GM19452 (cell line): ENCODE results near the gene FHL2.

ENCODE experiments used
- ATAC-seq: cut with Tn5 transposase; IDR thresholded peaks from one replicate; pipeline ENCODE4 v1.9.1; 2021; ENCODE audit not compliant: unreplicated experiment

FHL2 gene

DNA sequence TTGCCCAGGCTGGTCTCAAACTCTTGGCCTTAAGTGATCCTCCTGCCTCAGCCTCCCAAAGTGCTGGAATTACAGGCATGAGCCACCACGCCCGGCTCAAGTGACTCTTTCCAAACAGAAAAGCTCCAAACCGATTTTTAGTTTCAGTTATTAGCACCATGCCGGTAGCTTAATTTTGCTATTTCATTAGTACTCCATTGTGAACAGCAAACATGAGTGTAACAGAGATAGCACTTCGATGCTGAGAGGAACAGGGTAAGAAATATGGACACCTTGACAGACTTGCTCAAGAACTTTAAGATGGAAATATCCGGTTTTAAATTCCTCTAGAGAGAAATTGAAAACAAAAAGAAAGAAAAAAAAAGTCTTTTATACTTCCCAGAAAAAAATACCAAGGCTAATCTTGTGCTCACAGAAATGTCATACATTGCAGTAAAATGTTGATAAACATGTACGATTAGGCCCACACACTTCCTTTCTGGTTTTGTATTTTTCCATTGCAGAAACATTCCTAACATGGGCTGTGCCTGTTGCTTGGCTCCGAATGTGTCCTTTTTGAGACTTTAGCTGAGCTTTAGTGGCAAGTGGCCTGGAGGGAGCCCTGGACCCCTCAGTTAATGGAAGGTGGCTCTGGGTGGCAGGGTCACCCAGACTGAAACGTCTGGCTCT is 18.3 kb downstream of the FHL2 start:
- no peak for ATAC-seq

- ATAC-seq: no peak
Observed at GRCh38 chr2:105379741-105380186, 19.1 kb downstream of the FHL2 start.

DNA sequence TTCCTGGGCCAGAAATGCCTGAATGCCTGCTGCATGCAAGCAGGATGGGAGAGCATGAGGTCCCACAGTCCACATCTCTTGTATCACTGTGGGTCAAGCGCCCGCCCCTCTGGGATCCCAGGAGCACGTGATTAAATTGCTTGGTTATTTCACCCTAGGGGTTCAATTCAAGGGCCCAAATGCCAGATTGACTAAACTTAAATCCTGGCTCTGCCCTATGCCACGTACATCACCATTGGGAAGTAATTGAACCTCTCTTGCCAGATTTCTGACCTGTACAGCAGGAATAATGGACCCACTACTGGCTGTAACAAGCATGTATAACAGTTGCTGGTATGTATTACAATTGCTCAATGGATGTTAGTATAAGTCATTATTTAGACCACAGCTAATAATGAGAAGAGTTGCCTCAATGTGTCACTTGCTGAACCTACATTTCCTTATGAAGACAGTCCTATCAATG is 19.9 kb downstream of the FHL2 start:
- ATAC-seq: no peak

DNA sequence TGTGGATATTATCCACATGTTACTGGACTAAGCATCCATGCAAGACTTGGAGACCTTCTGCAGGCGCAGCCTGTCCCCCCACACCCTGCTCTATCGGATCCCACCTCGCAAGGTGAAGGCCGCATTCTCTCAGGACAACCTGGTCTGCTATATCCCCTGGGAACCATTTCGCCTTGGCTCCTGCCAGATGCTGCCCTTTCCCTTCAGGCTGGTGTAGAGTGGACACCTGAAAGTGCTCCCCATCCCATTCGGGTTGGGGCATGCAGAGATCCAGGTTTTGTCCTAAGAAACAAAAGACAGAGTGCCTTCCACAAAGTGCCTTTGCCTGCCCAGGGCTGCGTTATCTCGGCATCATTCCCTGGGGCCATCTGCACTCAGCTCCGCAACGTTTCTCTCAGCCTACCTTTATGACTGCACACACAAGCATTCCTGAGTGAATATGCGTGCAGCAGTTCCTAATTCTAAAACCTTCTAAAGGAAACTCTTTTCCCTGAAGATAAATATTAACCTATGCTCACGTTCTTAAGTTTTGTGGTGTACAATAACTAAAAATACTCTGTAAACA is 20.5 kb downstream of the FHL2 start:
- ATAC-seq: no peak

GRCh38 chr2:105377871-105378270 is 21.0 kb downstream of the FHL2 start:
- ATAC-seq: no peak

GRCh38 chr2:105376789-105377240 is 22.0 kb downstream of the FHL2 start:
- no peak for ATAC-seq

- no peak for ATAC-seq
Observed at GRCh38 chr2:105376010-105376409, 22.8 kb downstream of the FHL2 start.

DNA sequence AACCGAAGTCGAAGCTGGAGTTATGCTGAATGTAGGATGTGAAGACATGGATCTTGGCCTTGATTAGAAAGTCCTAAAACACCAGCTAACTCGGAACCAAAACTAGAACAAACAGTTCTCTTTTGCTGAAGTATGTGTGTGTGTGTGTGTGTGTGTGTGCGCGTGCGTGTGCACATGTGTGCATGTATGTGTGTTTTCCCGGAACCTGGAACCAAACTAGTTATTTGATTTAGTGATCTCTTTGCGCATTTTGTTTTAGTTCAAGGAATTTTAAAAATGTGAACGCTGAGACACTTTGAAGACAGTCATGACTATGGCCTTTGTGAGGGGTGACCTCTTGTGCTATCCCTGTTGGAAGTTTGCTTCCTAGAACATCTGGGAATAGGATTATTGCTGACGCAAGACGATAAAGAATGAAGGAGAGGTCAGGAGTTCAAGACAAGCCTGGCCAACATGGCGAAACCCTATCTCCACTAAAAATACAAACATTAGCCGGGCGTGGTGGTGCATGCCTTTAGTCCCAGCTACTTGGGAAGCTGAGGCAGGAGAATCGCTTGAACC is 23.8 kb downstream of the FHL2 start:
- no peak for ATAC-seq

DNA sequence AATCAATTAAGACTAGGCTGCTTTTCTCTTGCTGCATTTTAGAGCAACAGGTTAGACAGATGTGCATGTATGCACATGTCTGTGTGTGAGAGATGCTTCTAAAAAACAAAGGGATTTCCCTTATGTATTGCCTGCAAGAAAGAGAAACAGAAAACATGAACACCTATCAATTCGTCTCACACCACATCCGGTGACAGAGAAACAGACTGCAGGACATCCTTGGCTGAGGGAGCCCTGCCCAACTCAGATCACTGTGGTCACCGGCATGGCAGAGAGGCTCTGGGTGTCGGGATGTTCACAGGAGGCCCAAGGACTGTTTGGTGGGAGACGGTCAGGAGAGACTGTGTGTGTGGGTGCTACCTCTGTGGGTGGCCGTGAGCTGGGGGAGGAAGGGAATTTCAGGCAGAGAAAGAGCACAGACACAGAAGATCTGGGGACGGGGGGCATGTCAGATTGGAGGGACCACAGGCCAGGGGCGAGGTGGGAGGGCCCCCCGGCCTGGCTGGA is 24.9 kb downstream of the FHL2 start:
- peak; percentile 84 for ATAC-seq

GRCh38 chr2:105373344-105373781 is 25.5 kb downstream of the FHL2 start:
- peak; percentile 21 for ATAC-seq

DNA sequence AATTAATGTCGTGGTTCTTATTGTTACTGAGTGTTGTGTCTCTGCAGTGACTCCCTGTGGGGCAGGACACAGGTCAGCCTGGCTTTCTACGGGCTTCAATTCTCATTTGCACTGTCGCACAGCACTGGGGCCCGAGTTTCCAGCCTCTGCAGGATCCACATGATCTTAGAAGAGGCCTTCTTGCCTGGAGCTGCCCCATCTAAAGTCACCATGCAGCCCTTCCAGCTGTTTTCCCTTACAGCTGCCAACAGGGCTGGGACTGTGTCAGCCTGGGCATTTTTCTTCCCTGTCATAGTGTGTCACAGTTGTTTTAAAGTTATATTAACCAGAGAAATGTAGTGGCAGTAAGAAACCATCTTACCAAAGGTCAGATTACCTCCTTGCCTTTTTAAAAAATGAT is 27.0 kb downstream of the FHL2 start:
- no peak for ATAC-seq

- no peak for ATAC-seq
Observed at GRCh38 chr2:105371156-105371555, 27.7 kb downstream of the FHL2 start.

- ATAC-seq: peak; percentile 89
Observed at GRCh38 chr2:105369777-105370690, 28.8 kb downstream of the FHL2 start.

DNA sequence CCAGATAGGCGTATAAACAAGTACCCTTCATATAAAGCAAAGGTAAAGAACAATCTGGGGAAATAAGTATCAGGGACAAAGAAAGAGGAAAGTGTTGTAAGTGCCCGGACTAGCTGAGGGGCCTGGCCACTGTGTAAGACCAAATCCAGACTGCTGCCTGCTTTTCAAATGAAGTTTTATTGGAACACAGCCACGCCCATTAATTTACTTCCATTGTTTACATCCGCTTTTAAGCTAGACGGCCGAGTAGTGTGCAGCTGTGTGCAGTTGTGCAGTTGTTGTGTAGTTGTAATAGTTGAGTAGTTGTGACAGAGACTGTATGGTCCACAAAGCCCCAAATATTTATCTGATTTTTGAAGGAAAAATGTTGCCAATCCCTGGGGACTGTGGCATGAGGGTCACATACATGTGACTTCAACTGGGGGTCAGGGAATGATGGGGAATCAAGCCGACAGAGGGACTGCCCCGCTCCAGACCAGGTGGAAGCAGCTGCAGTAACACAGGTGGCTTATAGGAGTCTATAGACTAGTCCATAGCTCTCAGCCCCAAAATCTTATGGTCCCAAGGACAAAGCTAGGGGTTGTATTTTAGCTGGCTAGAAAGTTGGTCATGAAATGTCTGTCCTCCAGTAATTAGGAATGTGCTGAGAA is 30.0 kb downstream of the FHL2 start:
- ATAC-seq: no peak

DNA sequence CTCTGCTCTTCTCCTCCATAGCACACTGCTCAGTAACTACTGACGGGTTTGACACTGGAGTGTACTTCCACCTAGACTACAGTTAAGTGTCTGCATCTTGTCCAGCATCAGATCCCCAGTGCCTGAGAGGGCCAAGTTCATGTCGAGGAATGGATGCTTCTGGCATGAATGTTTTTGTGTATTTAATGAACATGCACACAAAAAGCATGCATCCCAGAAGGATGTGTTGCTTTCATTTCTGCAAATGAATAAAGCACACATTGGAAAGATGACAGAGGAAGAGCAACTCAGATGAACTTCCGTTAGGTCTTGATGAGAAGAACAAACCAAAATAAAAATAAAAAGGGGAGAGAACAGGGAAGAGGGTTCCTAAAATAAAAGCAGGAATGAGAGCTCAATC is 33.6 kb downstream of the FHL2 start:
- ATAC-seq: no peak

DNA sequence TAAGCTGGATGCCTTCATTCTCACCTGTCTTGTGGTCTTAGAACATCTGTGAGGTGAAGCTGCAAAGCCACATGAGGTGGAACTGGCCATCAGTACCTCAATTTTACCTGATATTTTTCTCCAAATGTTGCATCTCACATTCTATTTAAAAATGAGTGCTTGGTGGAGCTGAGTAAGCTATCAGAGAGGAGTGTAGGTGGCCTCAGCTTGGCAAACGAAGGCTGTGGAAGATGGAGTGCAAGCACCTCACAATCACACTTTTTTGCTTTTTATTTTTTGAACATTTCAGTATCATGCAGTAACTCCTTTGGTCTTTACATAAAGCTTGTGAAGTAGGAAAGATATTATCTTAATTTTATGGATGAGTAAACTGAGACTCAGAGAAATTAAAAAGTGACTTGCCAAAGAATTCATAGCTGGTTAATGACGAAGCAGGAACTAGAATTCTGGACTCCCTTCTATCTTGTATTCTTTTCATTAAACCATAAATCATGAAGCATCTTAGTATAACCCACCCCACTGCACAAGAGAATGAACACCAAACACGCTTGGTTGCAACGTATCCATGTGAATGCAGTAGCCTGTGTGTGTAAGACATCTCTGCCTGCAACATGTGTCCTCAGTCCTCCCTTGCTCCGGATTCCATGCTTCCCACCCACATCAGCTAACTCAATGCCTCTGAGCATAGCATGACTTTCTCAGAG is 34.3 kb downstream of the FHL2 start:
- no peak for ATAC-seq

DNA sequence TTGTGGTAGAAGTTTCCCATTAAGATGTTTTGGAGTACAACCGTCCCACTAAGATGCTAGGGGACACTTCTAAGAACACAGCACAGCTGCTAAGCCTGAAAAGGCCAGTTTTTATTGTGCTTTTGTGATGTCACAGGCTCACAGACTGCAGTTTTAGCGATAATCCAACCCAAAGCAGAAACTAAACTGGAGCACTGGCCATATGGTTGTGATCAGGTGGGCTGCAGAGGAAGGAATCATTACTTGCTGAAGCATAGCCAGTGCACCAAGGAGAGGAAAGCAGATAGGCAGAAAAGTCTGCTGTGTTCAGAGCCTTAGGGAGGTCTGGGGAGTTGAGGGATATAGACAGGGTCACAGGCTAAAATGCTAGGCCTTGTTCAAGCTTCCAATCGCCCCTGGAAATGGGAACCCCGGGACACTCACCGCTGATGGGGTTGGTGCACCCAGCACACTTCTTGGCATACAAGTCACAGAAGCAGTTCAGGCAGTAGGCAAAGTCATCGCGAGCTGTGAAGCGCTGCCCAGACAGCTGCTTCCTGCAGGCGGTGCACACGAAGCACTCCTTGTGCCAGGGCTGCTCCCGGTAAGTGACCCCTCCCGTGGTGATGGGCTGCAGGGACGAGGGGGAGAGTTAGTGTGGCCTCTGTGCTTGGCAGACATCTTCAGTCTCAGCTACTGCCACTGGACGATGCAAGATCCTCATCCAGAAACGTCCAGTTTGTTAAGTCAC is 35.8 kb downstream of the FHL2 start:
- no peak for ATAC-seq

DNA sequence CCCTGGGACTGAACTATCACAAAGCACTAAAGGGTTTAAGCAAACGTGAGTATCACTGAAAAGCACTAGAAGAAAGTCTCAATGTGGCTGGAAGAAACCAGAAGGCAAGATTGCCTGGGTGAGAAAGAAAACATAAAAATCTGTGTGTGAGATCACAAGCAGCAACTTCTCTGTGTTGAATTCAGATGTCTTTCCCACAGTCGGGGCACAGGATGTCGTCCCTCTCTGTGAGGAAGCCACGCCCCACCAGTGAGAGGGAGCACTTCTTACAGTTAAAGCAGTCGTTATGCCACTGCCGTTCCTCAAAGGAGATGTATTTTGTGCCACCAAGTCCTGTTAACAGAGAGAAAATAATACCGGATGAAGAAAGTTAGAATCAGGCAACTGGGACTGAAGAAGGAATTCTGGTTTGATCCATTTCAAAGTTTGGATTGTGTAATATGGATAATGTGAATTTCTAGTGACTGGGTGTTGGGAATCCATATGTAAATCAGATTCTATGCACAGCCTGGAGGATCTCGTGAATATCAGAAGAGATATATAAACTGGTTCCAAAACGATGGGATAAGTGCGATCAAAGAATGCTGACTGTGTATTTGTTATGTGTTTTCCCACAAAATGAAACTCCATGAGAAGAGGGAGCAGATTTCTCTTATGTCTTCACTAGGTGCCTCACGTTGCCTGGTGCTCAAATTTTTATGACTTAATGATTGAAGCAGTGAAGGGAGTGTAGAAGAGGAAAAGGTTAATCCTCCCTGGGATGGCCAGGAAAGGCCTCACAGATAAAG is 37.6 kb downstream of the FHL2 start:
- ATAC-seq: no peak

DNA sequence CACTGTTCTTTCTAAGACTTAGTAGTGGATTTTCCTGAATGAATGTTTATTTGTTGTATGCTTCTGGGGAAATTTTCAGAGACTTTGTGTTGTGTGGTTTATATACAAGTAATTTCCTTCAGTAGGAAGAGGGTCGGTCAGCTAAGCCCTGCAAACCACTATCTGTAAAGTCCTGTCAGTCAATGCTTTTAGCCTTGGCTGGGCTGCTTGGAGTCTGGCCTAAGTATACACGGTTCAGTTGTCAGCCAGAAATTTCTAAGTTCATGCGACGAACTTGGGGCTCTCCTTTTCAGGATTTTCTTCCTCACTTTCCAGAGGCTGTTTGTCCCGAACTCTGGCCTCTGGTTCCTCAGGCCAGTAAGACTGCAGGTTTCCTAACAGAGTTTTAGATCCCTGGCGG is 40.3 kb downstream of the FHL2 start:
- ATAC-seq: no peak
